Mammary epithelial cell (primary cell): ENCODE measurements around the gene ANXA8L1.
"Not testable (repeated sequence)": the region's sequence is repeated elsewhere in the genome, so short reads cannot be mapped to it uniquely, and the experiment has no call there.

ENCODE experiments used
- EZH2 ChIP-seq: IDR thresholded peaks from 2 replicates; pipeline ENCODE4 v1.6.1; 2012; ENCODE audit warnings: low read length, inconsistent platforms, borderline replicate concordance
- TF ChIP-seq, protein P1 (sequence below), 2 donors: IDR thresholded peaks in 1 of 2; conservative IDR thresholded peaks in 1 of 2; 2 replicates each; pipeline ENCODE4 v1.5.1; 2011 to 2012; ENCODE audit warnings: inconsistent platforms in 2 of 2, low read length in 2 of 2, mild to moderate bottlenecking in 2 of 2, control low read depth in 1 of 2, low read depth in 1 of 2; ENCODE audit not compliant: insufficient read depth in 1 of 2; ENCODE audit errors: extremely low read depth in 1 of 2

DNA sequence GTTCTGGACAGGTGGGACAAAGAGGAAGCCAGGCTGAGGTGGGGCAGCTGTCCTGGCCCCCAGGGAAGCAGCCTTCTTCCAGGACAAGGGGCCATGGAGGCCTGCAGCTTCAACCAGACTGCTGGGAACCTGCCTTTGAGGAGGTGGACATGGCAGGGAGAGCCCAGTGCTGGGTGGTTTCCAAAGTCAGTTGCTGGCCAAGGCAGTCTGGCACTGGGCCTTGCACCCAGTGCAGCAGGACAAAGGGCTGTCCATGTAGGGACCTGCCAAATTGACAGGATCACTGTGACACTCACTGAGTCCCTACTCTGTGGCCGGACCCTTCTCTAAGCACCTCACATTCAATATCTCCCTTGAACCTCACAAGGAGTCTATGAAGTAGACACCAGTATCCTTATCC, 1.4 kb downstream of the ANXA8L1 start:
- TF ChIP-seq, protein P1, sequence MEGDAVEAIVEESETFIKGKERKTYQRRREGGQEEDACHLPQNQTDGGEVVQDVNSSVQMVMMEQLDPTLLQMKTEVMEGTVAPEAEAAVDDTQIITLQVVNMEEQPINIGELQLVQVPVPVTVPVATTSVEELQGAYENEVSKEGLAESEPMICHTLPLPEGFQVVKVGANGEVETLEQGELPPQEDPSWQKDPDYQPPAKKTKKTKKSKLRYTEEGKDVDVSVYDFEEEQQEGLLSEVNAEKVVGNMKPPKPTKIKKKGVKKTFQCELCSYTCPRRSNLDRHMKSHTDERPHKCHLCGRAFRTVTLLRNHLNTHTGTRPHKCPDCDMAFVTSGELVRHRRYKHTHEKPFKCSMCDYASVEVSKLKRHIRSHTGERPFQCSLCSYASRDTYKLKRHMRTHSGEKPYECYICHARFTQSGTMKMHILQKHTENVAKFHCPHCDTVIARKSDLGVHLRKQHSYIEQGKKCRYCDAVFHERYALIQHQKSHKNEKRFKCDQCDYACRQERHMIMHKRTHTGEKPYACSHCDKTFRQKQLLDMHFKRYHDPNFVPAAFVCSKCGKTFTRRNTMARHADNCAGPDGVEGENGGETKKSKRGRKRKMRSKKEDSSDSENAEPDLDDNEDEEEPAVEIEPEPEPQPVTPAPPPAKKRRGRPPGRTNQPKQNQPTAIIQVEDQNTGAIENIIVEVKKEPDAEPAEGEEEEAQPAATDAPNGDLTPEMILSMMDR (conservative IDR thresholded peaks at IDR 0.05 in 1 of 2, IDR thresholded peaks at IDR 0.05 in 1 of 2; ENCODE audit: extremely low read depth in 1 of 2, insufficient read depth in 1 of 2, low read depth in 1 of 2, low read length in 2 of 2): not testable (repeated sequence)
- TF ChIP-seq EZH2: not testable (repeated sequence)
